Activated CD4-positive, alpha-beta T cell treated with anti-CD3 and anti-CD28 coated beads for 36 hours (primary cell): ENCODE measurements around the gene SOX18. TPM values are rescaled to one million over a fixed set of nuclear protein-coding genes. Genes with fewer than 3 reads are reported as not detected.
"Not testable (repeated sequence)": the region's sequence is repeated elsewhere in the genome, so short reads cannot be mapped to it uniquely, and the experiment has no call there.

Experiments
- ATAC-seq: fragments of 200-7000 bp; cut with Tn5 transposase; one replicate; pipeline ENCODE4 v1.10.0; 2021; ENCODE audit warnings: mild to moderate bottlenecking, moderate library complexity
- CTCF ChIA-PET: fragments of 350-600 bp; sonication (Branson Sonifier 250); formaldehyde crosslinking; loops from one replicate; lab custom pipeline; 2021; ENCODE audit warnings: antibody characterized with exemption; lab: Charles Lee
- POLR2A ChIA-PET: fragments of 350-600 bp; sonication (Branson Sonifier 250); formaldehyde crosslinking; loops from one replicate; lab custom pipeline; 2021; ENCODE audit warnings: antibody characterized with exemption, inconsistent platforms; lab: Charles Lee
- DNase-seq: peaks from one replicate; pipeline ENCODE4 v3.0.0-alpha.2; 2020
- H3K27ac Mint-ChIP-seq: one replicate; pipeline ENCODE4 v1.8.0; 2021; ENCODE audit warnings: mixed read lengths
- H3K27me3 Mint-ChIP-seq: one replicate; pipeline ENCODE4 v1.8.0; 2021; ENCODE audit warnings: mixed read lengths
- H3K36me3 Mint-ChIP-seq: one replicate; pipeline ENCODE4 v1.8.0; 2021; ENCODE audit warnings: low read depth, mixed read lengths
- H3K4me1 Mint-ChIP-seq: one replicate; pipeline ENCODE4 v1.8.0; 2021; ENCODE audit warnings: mixed read lengths
- H3K4me3 Mint-ChIP-seq: one replicate; pipeline ENCODE4 v1.8.0; 2021; ENCODE audit warnings: mild to moderate bottlenecking, moderate library complexity, mixed read lengths
- H3K9me3 Mint-ChIP-seq: one replicate; pipeline ENCODE4 v1.8.0; 2021; ENCODE audit warnings: low read depth, mixed read lengths
- intact Hi-C, 2 experiments: fragments of 100-400 bp; cut with DNase I in 1 of 2; cut with micrococcal nuclease in 1 of 2; formaldehyde crosslinking; loops; one replicate each; pipeline versions ENCODE4 v1.14.2 to v1.15.1; 2022 to 2024; cut with DNase I, micrococcal nuclease
- total RNA-seq, 2 experiments: library from RNA; stranded (reverse); gene quantifications; one replicate each; pipeline ENCODE4 v1.2.3, GENCODE V29; 2021

SOX18 gene
- total RNA-seq, 2 experiments from 2014 or later, result not detected

DNA sequence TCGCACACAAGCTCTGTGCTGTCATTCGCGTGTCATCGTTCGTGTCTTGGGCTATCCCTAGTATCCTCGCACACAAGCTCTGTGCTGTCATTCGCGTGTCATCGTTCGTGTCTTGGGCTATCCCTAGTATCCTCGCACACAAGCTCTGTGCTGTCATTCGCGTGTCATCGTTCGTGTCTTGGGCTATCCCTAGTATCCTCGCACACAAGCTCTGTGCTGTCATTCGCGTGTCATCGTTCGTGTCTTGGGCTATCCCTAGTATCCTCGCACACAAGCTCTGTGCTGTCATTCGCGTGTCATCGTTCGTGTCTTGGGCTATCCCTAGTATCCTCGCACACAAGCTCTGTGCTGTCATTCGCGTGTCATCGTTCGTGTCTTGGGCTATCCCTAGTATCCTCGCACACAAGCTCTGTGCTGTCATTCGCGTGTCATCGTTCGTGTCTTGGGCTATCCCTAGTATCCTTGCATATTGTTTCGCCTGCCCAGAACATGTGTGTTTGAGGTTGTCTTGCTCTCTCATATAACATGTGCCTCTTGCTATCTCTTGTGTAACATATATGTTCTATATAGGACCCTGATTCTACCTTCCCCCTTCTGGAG is 37.9 kb upstream of the SOX18 start:
- H3K4me3 Mint-ChIP-seq, intact Hi-C loops, ATAC-seq, DNase-seq, H3K9me3 Mint-ChIP-seq, H3K27ac Mint-ChIP-seq, POLR2A ChIA-PET, H3K36me3 Mint-ChIP-seq, CTCF ChIA-PET, H3K27me3 Mint-ChIP-seq: not testable (repeated sequence)
- H3K4me1 Mint-ChIP-seq, result peaks cover 13% of the 10 kb centered on the region

- peaks cover 18% of the 10 kb centered on the region for H3K4me1 Mint-ChIP-seq
- H3K36me3 Mint-ChIP-seq, result no peaks in the 10 kb centered on the region
- H3K27me3 Mint-ChIP-seq, result peaks cover 4% of the 10 kb centered on the region
- ATAC-seq, result no peak
- no peak overlapping the region for H3K4me3 Mint-ChIP-seq
- intact Hi-C loops, result no loop called here
- ChIA-PET CTCF (no interaction called here), POLR2A (no interaction called here)
- no peaks in the 10 kb centered on the region for H3K9me3 Mint-ChIP-seq
- no peak for DNase-seq
- H3K27ac Mint-ChIP-seq, result no peak overlapping the region
Measured at GRCh38 chr20:64086801-64087200, 37.4 kb upstream of the SOX18 start.

DNA sequence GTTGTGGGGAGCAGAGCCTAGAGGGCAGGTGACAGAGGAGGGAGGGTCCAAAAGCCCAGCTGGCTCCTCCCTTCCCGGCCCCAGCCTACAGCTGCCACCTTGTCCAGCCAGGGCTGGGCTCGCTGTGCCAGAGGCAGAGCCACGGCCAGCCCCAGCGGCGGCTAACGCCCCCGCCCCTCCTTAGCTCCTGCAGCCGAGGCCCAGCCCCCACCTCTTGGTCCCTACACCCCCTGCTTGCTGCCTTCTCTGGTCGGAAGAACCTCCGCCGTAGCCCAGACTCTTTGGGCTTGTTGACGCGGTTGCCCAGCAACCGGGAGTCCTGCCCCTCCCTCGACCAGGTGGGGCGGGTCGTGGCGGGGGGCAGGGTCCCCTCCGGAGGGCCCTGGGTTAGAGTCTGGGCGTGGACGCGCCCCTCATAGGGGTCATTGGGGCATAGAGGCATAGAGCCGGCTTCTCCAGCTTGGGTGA is 35.3 kb upstream of the SOX18 start:
- POLR2A ChIA-PET, result no interaction called here
- H3K4me1 Mint-ChIP-seq, result peaks cover 26% of the 10 kb centered on the region
- intact Hi-C loops, result loop anchor here in 1 of 2 experiments (5.0 kb wide), 1 partner anchor 173 kb away; the partner anchor contains the start of gene PCMTD2
- H3K27me3 Mint-ChIP-seq, result peaks cover 4% of the 10 kb centered on the region
- ATAC-seq, result no peak
- H3K9me3 Mint-ChIP-seq, result no peaks in the 10 kb centered on the region
- no peak overlapping the region for H3K27ac Mint-ChIP-seq
- no peak for DNase-seq
- peak overlapping the region; percentile 74 for H3K4me3 Mint-ChIP-seq
- no peaks in the 10 kb centered on the region for H3K36me3 Mint-ChIP-seq
- CTCF ChIA-PET, result interaction anchor here (0.8 to 3.0 kb wide), 4 partner anchors 15 to 112 kb away, joined by 3 to 23 read pairs (median 9); no protein-coding TSS in a partner anchor

DNA sequence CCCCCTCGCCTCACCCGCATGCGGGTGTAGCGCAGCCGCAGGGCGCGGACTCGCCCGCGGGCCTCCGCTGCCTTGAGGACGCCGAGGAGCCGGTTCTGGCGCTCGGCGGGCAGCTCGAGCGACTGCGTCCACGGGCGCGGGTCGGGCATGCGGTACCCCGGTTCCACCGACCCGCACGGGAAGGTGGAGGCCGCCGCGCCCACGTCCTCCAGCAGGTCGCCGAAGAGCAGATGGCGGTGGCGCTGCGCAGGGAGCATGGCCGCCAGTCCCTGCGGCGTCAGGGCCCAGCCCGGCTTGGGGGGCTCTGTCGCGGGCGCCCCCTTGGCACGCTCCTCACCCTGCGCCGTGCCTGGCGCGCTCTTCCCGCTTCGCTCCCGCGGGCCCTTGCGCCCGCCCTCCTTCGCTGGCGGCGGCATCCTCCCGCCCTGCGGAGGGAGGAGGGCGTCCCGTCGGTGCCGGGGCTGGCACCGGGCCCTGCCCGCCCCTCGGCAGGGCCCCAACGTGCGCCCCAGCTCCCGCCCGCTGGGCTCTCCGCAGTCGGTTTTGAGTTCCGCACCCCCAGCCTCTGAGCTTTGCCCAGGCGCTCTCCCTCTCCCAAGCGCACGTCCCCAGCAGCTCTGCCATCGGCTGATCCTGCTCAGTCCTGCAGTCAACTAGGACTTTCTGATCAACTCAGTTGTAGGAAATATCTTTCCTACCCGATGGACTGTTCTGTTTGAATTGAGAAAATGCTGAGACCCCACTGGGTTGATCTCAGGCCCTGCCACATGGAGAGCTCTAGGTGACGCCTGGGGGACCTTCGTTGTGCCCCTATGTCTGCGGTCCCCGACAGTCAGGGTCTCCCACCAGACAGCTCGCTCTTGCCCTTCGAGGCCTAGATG is 34.6 kb upstream of the SOX18 start, which contains the start of gene LKAAEAR1:
LKAAEAR1 (minus strand) TSS at position 595 of the 881 bp plus-strand sequence; CDS start at position 416, 179 bp downstream.
- POLR2A ChIA-PET, result no interaction called here
- Mint-ChIP-seq H3K4me1 (peaks cover 26% of the 10 kb centered on the region), H3K27me3 (peaks cover 4% of the 10 kb centered on the region), H3K36me3 (no peaks in the 10 kb centered on the region), H3K4me3 (peak within 1 kb of the TSS; percentile 74), H3K27ac (peak within 1 kb of the TSS; percentile 60), H3K9me3 (no peaks in the 10 kb centered on the region)
- peak; percentile 2 for ATAC-seq
- CTCF ChIA-PET, result interaction anchor here (0.5 to 3.0 kb wide), 9 partner anchors 16 to 128 kb away, joined by 3 to 23 read pairs (median 3); partner anchors contain the start of gene UCKL1
- intact Hi-C loops, result loop anchor here (1.0 to 5.0 kb wide), 2 partner anchors 36 to 173 kb away; partner anchors contain the start of gene PCMTD2 (in 1 of the 2)
- no peak for DNase-seq

- Mint-ChIP-seq H3K27ac (no peak overlapping the region), H3K4me3 (peak overlapping the region; percentile 68), H3K4me1 (peaks cover 26% of the 10 kb centered on the region), H3K9me3 (no peaks in the 10 kb centered on the region), H3K36me3 (no peaks in the 10 kb centered on the region), H3K27me3 (peaks cover 4% of the 10 kb centered on the region)
- DNase-seq (peak; percentile 86), ATAC-seq (peak; percentile 59)
- ChIA-PET CTCF (interaction anchor here (0.8 to 3.0 kb wide), 7 partner anchors 16 to 43 kb away, joined by 3 to 23 read pairs (median 6); no protein-coding TSS in a partner anchor), POLR2A (no interaction called here)
- intact Hi-C loops, result loop anchor here (1.0 to 5.0 kb wide), 2 partner anchors 37 to 174 kb away; partner anchors contain the start of gene PCMTD2 (in 1 of the 2)
Measured at GRCh38 chr20:64083378-64083803, 34.0 kb upstream of the SOX18 start.

DNA sequence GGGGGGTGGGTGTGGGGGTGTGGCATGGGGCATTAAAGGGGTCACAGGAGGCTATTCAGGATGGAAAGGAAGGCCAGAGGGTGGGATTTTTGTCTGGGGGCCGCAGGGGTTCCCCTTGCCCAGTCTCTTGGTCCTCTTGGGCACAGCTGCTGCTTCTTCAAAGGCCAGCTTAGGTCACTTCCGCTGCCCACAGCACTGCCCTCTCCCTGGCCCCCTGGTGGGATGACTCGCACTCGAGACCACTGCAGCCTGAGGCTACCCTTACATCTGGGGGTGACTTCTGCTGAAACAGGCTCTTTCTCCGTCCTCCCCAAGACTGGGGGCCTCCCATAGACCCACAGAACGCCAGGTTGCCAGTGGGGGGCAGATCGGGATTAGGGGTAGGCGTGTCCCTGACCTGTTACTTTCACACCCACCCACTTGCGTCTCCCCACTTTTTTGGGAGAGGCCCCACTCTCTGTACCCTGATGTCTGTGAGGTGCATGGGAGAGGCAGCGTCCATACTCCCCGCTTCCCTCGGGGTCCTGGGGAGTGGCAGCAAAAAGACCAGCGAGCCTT is 33.5 kb upstream of the SOX18 start:
- Mint-ChIP-seq H3K36me3 (peaks cover 1% of the 10 kb centered on the region), H3K4me3 (peak overlapping the region; percentile 68), H3K4me1 (peaks cover 27% of the 10 kb centered on the region), H3K27ac (no peak overlapping the region), H3K9me3 (no peaks in the 10 kb centered on the region), H3K27me3 (peaks cover 4% of the 10 kb centered on the region)
- DNase-seq, result no peak
- ChIA-PET POLR2A (no interaction called here), CTCF (interaction anchor here (1.3 to 3.0 kb wide), 5 partner anchors 17 to 42 kb away, joined by 3 to 23 read pairs (median 6); no protein-coding TSS in a partner anchor)
- no peak for ATAC-seq
- intact Hi-C loops, result loop anchor here (1.0 to 5.0 kb wide), 2 partner anchors 37 to 174 kb away; partner anchors contain the start of gene PCMTD2 (in 1 of the 2)

DNA sequence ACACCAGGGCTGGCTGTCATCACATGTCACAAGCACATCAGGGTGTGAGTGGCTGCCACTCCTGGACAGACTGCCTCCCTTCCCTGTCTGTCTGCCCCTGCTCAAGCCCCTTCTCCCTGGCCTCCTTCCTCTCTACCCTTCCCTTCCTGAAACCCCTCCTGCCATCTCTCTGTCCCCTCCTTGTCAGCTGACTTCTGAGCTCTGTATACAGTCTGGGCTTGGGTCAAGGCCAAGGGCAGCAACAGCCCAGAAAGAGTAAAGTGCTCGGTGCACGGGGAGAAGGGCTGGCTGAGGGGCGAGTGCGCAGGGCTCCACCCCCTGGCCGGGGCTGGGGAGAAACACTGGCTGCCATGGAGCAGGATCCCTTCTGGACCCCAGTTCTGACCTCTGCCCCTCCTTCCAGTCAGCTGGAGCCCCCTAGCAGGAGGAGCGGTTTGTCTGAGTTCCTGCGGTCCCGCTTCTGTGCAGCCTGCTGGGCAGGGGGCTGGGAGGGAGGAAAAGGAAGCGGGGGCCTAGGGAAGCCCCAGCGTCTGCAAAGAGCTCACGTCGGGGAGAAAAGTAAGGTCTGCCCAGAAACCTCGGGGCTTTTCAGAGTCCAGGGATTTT is 32.8 kb upstream of the SOX18 start:
- intact Hi-C loops, result loop anchor here in 1 of 2 experiments (5.0 kb wide), 1 partner anchor 175 kb away; the partner anchor contains the start of gene PCMTD2
- Mint-ChIP-seq H3K36me3 (peaks cover 2% of the 10 kb centered on the region), H3K27ac (no peak overlapping the region), H3K4me3 (peak overlapping the region; percentile 10), H3K9me3 (no peaks in the 10 kb centered on the region), H3K27me3 (peaks cover 4% of the 10 kb centered on the region), H3K4me1 (peaks cover 29% of the 10 kb centered on the region)
- ChIA-PET CTCF (no interaction called here), POLR2A (no interaction called here)
- DNase-seq (no peak), ATAC-seq (no peak)

DNA sequence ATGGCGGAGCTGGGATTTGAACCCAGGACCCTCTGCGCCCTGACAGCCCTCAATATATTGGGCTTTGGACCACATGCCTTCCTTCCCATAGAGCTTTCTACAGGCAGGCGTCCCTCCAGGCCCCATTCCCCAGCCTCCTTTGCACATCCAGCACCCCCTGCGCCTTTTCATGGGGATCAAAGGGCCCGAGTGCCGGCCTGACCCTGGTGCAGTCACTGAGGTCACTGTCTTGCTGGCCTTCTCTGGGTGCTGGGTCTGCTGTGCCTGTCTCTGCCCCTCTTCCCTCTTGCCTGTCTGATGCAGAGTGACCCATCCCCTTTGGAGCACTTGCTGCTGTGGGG is 32.2 kb upstream of the SOX18 start:
- ATAC-seq (no peak), DNase-seq (no peak)
- Mint-ChIP-seq H3K27me3 (peaks cover 4% of the 10 kb centered on the region), H3K36me3 (peaks cover 2% of the 10 kb centered on the region), H3K4me1 (peaks cover 29% of the 10 kb centered on the region), H3K9me3 (no peaks in the 10 kb centered on the region), H3K27ac (peak overlapping the region; percentile 51), H3K4me3 (peak overlapping the region; percentile 6)
- POLR2A ChIA-PET, result no interaction called here
- intact Hi-C loops, result loop anchor here in 1 of 2 experiments (5.0 kb wide), 1 partner anchor 176 kb away; the partner anchor contains the start of gene PCMTD2
- CTCF ChIA-PET, result no interaction called here

DNA sequence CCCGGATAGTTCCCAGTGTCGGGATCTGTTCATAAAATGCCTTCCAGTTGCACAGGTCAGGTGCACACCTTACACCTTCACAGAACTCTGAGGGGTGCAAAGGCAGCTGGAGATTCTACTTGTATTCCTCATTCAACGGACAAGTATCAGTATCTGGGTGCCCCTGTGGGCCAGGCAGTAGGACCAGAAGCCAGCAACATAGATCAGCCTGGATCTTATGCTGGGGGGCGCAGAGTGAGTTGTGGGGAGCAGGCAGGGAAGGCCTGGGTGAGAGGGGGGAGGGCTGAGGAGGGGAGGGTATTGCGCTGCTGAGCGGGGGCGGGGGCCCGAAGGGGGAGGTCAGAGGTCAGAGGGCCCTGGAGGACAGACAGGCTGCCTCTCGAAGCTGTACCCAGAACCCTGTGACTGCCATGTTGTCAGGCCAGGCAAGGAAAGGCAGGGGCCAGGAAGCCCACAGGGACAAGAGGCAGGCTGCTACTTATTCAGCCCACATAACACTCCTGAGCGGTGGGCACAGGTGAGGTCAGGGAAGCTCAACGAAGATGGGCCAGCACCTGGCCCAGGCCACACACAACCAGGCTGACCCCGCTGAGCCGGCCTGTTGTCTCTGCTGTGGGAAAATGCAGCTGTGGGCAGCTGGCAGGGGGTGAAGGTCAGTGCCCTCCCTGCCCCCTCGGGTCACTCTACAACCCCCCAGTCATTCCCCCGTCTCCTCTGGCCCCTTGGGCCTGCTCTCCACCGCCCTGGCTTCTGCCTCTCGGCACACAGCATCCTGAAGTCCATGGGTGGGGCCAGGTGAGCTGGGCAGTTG is 31.6 kb upstream of the SOX18 start:
- DNase-seq (no peak), ATAC-seq (no peak)
- peak overlapping the region; percentile 68 for H3K4me3 Mint-ChIP-seq
- peaks cover 2% of the 10 kb centered on the region for H3K36me3 Mint-ChIP-seq
- H3K9me3 Mint-ChIP-seq, result no peaks in the 10 kb centered on the region
- ChIA-PET POLR2A (no interaction called here), CTCF (interaction anchor here (0.6 kb wide), 2 partner anchors 8 to 560 kb away, joined by 3 read pairs; partner anchors contain the start of gene PPDPF)
- H3K27me3 Mint-ChIP-seq, result peaks cover 4% of the 10 kb centered on the region
- peaks cover 29% of the 10 kb centered on the region for H3K4me1 Mint-ChIP-seq
- no peak overlapping the region for H3K27ac Mint-ChIP-seq
- intact Hi-C loops, result loop anchor here in 1 of 2 experiments (5.0 kb wide), 1 partner anchor 176 kb away; the partner anchor contains the start of gene PCMTD2
